Heart left ventricle (tissue), 16 donors: ENCODE measurements around the gene SPTB. TPM values are rescaled to one million over a fixed set of nuclear protein-coding genes. Genes with fewer than 3 reads are reported as not detected.

ENCODE experiments used
- ATAC-seq, 4 donors: fragments of 200-7000 bp; cut with Tn5 transposase; one replicate each; pipeline ENCODE4 v1.9.1; 2020 to 2022; ENCODE audit warnings: moderate library complexity in 4 of 4, mild to moderate bottlenecking in 3 of 4, moderate number of reproducible peaks in 1 of 4
- DNase-seq, 5 donors: peaks; one replicate each; pipeline ENCODE4 v3.0.0-alpha.2; 2020
- H3K27ac ChIP-seq, 12 donors: fragments of 200-600 bp; sonication (generic) in 4 of 12; one replicate each; pipeline versions ENCODE4 v1.5.0 to v1.8.0; 2016 to 2022; ENCODE audit warnings: mild to moderate bottlenecking in 2 of 12
- H3K27me3 ChIP-seq, 9 donors: fragments of 200-600 bp; sonication (generic) in 2 of 9; one replicate each; pipeline versions ENCODE4 v1.5.1 to v1.8.0; 2016 to 2022; ENCODE audit warnings: mild to moderate bottlenecking in 3 of 9
- H3K36me3 ChIP-seq, 9 donors: fragments of 200-600 bp; sonication (generic) in 2 of 9; one replicate each; pipeline versions ENCODE4 v1.5.0 to v1.8.0; 2018 to 2022; ENCODE audit warnings: mild to moderate bottlenecking in 2 of 9
- H3K4me1 ChIP-seq, 12 donors: fragments of 200-600 bp; sonication (generic) in 4 of 12; one replicate each; pipeline versions ENCODE4 v1.5.0 to v1.8.0; 2016 to 2022; ENCODE audit warnings: mild to moderate bottlenecking in 3 of 12
- H3K4me3 ChIP-seq, 12 donors: fragments of 200-600 bp; sonication (generic) in 4 of 12; one replicate each; pipeline versions ENCODE4 v1.5.0 to v1.8.0; 2017 to 2022; ENCODE audit warnings: mild to moderate bottlenecking in 9 of 12, moderate library complexity in 4 of 12
- H3K9me3 ChIP-seq, 12 donors: fragments of 200-600 bp; sonication (generic) in 4 of 12; one replicate each; pipeline versions ENCODE4 v1.5.0 to v1.8.0; 2016 to 2022; ENCODE audit warnings: mild to moderate bottlenecking in 1 of 12
- POLR2A ChIP-seq, 2 donors: fragments of 450-650 bp; IDR thresholded peaks; one replicate each; pipeline ENCODE4 v1.6.1; 2017; ENCODE audit warnings: antibody characterized with exemption in 2 of 2, mild to moderate bottlenecking in 2 of 2, moderate library complexity in 2 of 2
- WGBS, 4 donors: extraction: QIAGEN DNeasy Blood & Tissue Kit in 2 of 4; methylation state at CpG; one replicate each; pipeline versions ENCODE4 v1.1.5 to v1.1.7; 2013 to 2018; 5-methylcytosine and 5-hydroxymethylcytosine counted together
- intact Hi-C, 10 donors: fragments of 100-400 bp; cut with DNase I; formaldehyde crosslinking; loops; one replicate each; pipeline versions ENCODE4 v1.11.1 to v1.14.2; 2022
- polyA plus RNA-seq, 2 donors: library from polyadenylated mRNA; stranded (reverse); fragments of 200-250 nt; gene quantifications; one replicate each; pipeline ENCODE4 v1.2.3, GENCODE V29; 2013
- total RNA-seq, 9 donors: library from RNA; depleted of rRNA in 2 of 9; stranded (reverse); fragments of >200 nt in 2 of 9; fragmentation: NEBNext Ultra II Directional in 3 of 9; extraction: Animal tissue kit (Norgen Biotek cat#: 25700) in 3 of 9; gene quantifications; one replicate each; pipeline versions ENCODE4 v1.1.0 to v1.2.4, GENCODE V29; 2016 to 2023
- TF ChIP-seq, protein P1 (sequence below), 12 donors: fragments of 200-600 bp; sonication (generic) in 4 of 12; IDR thresholded peaks; one replicate each; pipeline versions ENCODE4 v1.5.0 to v1.8.0; 2018 to 2022; ENCODE audit warnings: antibody characterized with exemption in 12 of 12, mild to moderate bottlenecking in 5 of 12
- donor health status: ischemic (EF 13 %, LVEDD 7.1; RV severe dilation, severe dysfunction).
- donor health status: healthy with polysubstance abuse.
- donor health status: DM: no; HTN: yes; CAD: no.
- donor health status: DM: no; HTN: no; CAD: no.
- donor health status: ischemic (EF 25% LVEDD 6.9; RV normal size, moderate dysfunction).
- donor health status: ischemic (EF 25% LVEDD 5.7; RV mildly dilated, moderate dysfunction).
- donor health status: healthy.
- donor health status: DM: yes; HTN: yes; CAD: no.
- donor health status: ischemic (EF 35%, LVEDD 5.7; RV mildly dilated, moderate dysfunction).
- donor health status: nonischemic (EF 11% LVEDD 7.7; RV severe dilation, severe dysfunction).
- donor health status: DM: yes; HTN: yes; CAD: no.
- donor health status: PGD.
- donor health status: ischemic (EF 29% LVEDD 5.4; RV normal size, mild dysfunction).
- donor health status: nonischemic (EF 23%, LVEDD 6.1; RV moderate dilation, normal function).

The SPTB gene
- total and polyA plus RNA-seq, 11 donors: 60.3 to 195 (median 92.6) TPM

- no peaks in the 10 kb centered on the region for H3K36me3 ChIP-seq
- intact Hi-C loops: no loop called here
- H3K27ac ChIP-seq: peak overlapping the region in 1 of 12 donors; percentile 39
- TF ChIP-seq POLR2A (IDR thresholded peaks at IDR 0.05): no peak
- TF ChIP-seq, protein P1, sequence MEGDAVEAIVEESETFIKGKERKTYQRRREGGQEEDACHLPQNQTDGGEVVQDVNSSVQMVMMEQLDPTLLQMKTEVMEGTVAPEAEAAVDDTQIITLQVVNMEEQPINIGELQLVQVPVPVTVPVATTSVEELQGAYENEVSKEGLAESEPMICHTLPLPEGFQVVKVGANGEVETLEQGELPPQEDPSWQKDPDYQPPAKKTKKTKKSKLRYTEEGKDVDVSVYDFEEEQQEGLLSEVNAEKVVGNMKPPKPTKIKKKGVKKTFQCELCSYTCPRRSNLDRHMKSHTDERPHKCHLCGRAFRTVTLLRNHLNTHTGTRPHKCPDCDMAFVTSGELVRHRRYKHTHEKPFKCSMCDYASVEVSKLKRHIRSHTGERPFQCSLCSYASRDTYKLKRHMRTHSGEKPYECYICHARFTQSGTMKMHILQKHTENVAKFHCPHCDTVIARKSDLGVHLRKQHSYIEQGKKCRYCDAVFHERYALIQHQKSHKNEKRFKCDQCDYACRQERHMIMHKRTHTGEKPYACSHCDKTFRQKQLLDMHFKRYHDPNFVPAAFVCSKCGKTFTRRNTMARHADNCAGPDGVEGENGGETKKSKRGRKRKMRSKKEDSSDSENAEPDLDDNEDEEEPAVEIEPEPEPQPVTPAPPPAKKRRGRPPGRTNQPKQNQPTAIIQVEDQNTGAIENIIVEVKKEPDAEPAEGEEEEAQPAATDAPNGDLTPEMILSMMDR (IDR thresholded peaks at IDR 0.05): no peak
- DNase-seq (no peak), ATAC-seq (peak in 1 of 4 donors; percentile 19)
- H3K9me3 ChIP-seq: no peaks in the 10 kb centered on the region
- peaks cover 0 to 25% (median 0%) of the 10 kb centered on the region in 12 donors for H3K4me1 ChIP-seq
- H3K27me3 ChIP-seq: peaks cover 0 to 4% (median 0%) of the 10 kb centered on the region in 9 donors
- no peak overlapping the region for H3K4me3 ChIP-seq
- 81 to 92% (median 84%) methylated on average over 2 of the region's 2 CpGs for WGBS, 4 donors
These were observed 11.3 kb downstream of the SPTB start for GRCh38 chr14:64868379-64868778.

GRCh38 chr14:64867182-64867581 is 12.5 kb downstream of the SPTB start:
- Histone ChIP-seq H3K9me3 (no peaks in the 10 kb centered on the region), H3K36me3 (no peaks in the 10 kb centered on the region), H3K4me3 (no peak overlapping the region), H3K27ac (no peak overlapping the region), H3K4me1 (peaks cover 0 to 25% (median 0%) of the 10 kb centered on the region in 12 donors), H3K27me3 (peaks cover 0 to 4% (median 0%) of the 10 kb centered on the region in 9 donors)
- TF ChIP-seq POLR2A (IDR thresholded peaks at IDR 0.05): no peak
- TF ChIP-seq, protein P1 (IDR thresholded peaks at IDR 0.05): no peak
- DNase-seq (no peak), ATAC-seq (no peak)
- intact Hi-C loops: no loop called here
- WGBS, 4 donors: 84 to 91% (median 88%) methylated on average over 3 of the region's 3 CpGs

DNA sequence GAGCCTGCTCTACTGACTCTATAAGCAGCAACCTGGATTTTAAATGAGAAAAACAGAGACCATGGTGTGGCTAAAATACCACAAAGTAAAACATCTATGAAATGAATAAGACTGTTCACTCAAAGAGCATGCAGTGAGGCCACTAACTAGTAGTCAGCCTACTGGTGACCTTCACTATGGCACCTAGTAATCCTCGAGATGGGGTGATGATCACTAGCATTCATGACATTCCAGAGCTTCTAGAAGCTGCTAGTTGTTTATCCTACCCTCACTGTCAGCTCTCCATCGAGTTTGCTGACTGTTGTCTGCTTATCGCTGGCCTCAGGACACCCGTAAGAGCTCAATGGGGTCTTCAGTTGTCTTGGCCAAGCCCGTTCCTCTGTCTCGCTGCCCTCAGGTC is 13.7 kb downstream of the SPTB start:
- ATAC-seq: no peak
- intact Hi-C loops: no loop called here
- H3K36me3 ChIP-seq: no peaks in the 10 kb centered on the region
- H3K4me1 ChIP-seq: peaks cover 0 to 30% (median 1%) of the 10 kb centered on the region in 12 donors
- TF ChIP-seq, protein P1 (IDR thresholded peaks at IDR 0.05): no peak
- TF ChIP-seq POLR2A (IDR thresholded peaks at IDR 0.05): no peak
- no peak overlapping the region for H3K27ac ChIP-seq
- 64 to 68% (median 64%) methylated on average over 6 of the region's 6 CpGs for WGBS, 4 donors
- H3K27me3 ChIP-seq: peaks cover 0 to 2% (median 0%) of the 10 kb centered on the region in 9 donors
- no peak overlapping the region for H3K4me3 ChIP-seq
- H3K9me3 ChIP-seq: no peaks in the 10 kb centered on the region
- DNase-seq: no peak

- intact Hi-C loops: no loop called here
- 66 to 77% (median 69%) methylated on average over 6 of the region's 6 CpGs for WGBS, 4 donors
- no peaks in the 10 kb centered on the region for H3K36me3 ChIP-seq
- H3K27me3 ChIP-seq: peaks cover 0 to under 1% (median 0%) of the 10 kb centered on the region in 9 donors
- H3K9me3 ChIP-seq: no peaks in the 10 kb centered on the region
- H3K4me3 ChIP-seq: no peak overlapping the region
- TF ChIP-seq, protein P1 (IDR thresholded peaks at IDR 0.05): no peak
- TF ChIP-seq POLR2A (IDR thresholded peaks at IDR 0.05): no peak
- H3K27ac ChIP-seq: no peak overlapping the region
- peaks cover 0 to 25% (median under 1%) of the 10 kb centered on the region in 12 donors for H3K4me1 ChIP-seq
- DNase-seq: no peak
- no peak for ATAC-seq
These were observed 14.6 kb downstream of the SPTB start for GRCh38 chr14:64865109-64865508.
